HG02678 (cell line): ENCODE results near the gene CACTIN.

Experiments
- ATAC-seq: cut with Tn5 transposase; IDR thresholded peaks from one replicate; pipeline ENCODE4 v1.9.1; 2021; ENCODE audit warnings: mild to moderate bottlenecking, moderate library complexity; ENCODE audit not compliant: unreplicated experiment

Gene CACTIN

GRCh38 chr19:3664879-3665642, 38.5 kb upstream of the CACTIN start:
- no peak for ATAC-seq

- no peak for ATAC-seq
Measured at GRCh38 chr19:3663838-3664237, 37.2 kb upstream of the CACTIN start.

GRCh38 chr19:3661284-3662238, 35.0 kb upstream of the CACTIN start:
- no peak for ATAC-seq

- no peak for ATAC-seq
Measured at GRCh38 chr19:3660493-3661219, 34.1 kb upstream of the CACTIN start.

GRCh38 chr19:3659746-3660112, 33.1 kb upstream of the CACTIN start:
- ATAC-seq, result no peak

GRCh38 chr19:3658870-3659745, 32.5 kb upstream of the CACTIN start:
- ATAC-seq, result no peak

- ATAC-seq, result no peak
Measured at GRCh38 chr19:3658004-3658869, 31.6 kb upstream of the CACTIN start.

- no peak for ATAC-seq
Measured at GRCh38 chr19:3657395-3657769, 30.8 kb upstream of the CACTIN start.

GRCh38 chr19:3656747-3657394, 30.3 kb upstream of the CACTIN start:
- no peak for ATAC-seq

- ATAC-seq, result no peak
Measured at GRCh38 chr19:3656073-3656746, 29.6 kb upstream of the CACTIN start.

GRCh38 chr19:3655402-3656072, 28.9 kb upstream of the CACTIN start:
- no peak for ATAC-seq

GRCh38 chr19:3653865-3654513, 27.4 kb upstream of the CACTIN start:
- ATAC-seq, result no peak

- ATAC-seq, result no peak
Measured at GRCh38 chr19:3653081-3653795, 26.6 kb upstream of the CACTIN start.

GRCh38 chr19:3652422-3652821, 25.8 kb upstream of the CACTIN start:
- ATAC-seq, result no peak

GRCh38 chr19:3651684-3652083, 25.1 kb upstream of the CACTIN start:
- ATAC-seq, result no peak

GRCh38 chr19:3649888-3650287, 23.3 kb upstream of the CACTIN start:
- no peak for ATAC-seq
